ACC112 (cell line): Measurements from ENCODE around the gene NOP56.

Experiments used
- H2AFZ ChIP-seq: fragments of 200-600 bp; sonication (generic); one replicate; pipeline ENCODE4 v1.6.0; 2017; ENCODE audit warnings: antibody characterized with exemption, low read length; ENCODE audit not compliant: unreplicated experiment
- H3K27ac ChIP-seq: fragments of 200-600 bp; sonication (generic); 2 replicates; pipeline ENCODE4 v1.5.1; 2014; ENCODE audit warnings: low read depth, mild to moderate bottlenecking, antibody characterized with exemption, low read length, moderate library complexity
- H3K27me3 ChIP-seq: fragments of 200-600 bp; sonication (generic); 2 replicates; pipeline ENCODE4 v1.6.1; 2014; ENCODE audit warnings: mild to moderate bottlenecking, antibody characterized with exemption, low read length, moderate library complexity, mixed read lengths; ENCODE audit not compliant: insufficient read depth
- H3K36me3 ChIP-seq: fragments of 200-600 bp; sonication (generic); 2 replicates; pipeline ENCODE4 v1.6.1; 2016; ENCODE audit warnings: mild to moderate bottlenecking, antibody characterized with exemption, low read length, moderate library complexity, mixed read lengths; ENCODE audit not compliant: insufficient read depth
- H3K4me1 ChIP-seq: fragments of 200-600 bp; sonication (generic); one replicate; pipeline ENCODE4 v1.6.1; 2016; ENCODE audit warnings: low read length, mixed read lengths; ENCODE audit not compliant: insufficient read depth, unreplicated experiment, control insufficient read depth
- H3K4me3 ChIP-seq: fragments of 200-600 bp; sonication (generic); 2 replicates; pipeline ENCODE4 v1.5.1; 2014; ENCODE audit warnings: mild to moderate bottlenecking, low read depth, low read length
- H3K79me2 ChIP-seq: fragments of 200-600 bp; sonication (generic); one replicate; pipeline ENCODE4 v1.6.0; 2016; ENCODE audit warnings: low read length; ENCODE audit not compliant: control insufficient read depth, unreplicated experiment, insufficient read depth

Gene NOP56

DNA sequence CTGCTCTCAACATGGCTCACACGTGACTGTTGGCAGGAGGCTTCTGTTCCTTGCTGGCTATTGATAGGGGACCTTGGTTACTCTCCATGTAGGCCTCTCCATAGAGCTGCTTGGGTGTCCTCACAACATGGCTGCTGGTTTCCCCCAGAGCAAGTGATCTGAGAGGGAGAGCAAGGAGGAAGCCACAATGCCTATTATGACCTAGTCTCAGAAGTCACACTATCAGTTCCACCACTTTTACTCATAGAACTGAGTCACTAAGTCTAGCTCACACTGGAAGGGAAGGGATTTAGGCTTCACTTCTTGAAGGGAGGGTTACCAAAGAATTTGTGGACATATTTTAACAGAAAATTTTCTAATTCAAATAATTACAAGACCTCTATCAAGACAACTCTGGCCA lies 8.7 kb upstream of the NOP56 start:
- H3K27me3 ChIP-seq, result no peaks in the 10 kb centered on the region
- H3K36me3 ChIP-seq, result 0 out of 2 replicates have a peak, but pooled peaks cover 8% of the 10 kb centered on the region
- H3K27ac ChIP-seq, result no peak overlapping the region
- no peak overlapping the region for H2AFZ ChIP-seq
- H3K4me1 ChIP-seq, result no peaks in the 10 kb centered on the region
- no peak overlapping the region for H3K4me3 ChIP-seq
- H3K79me2 ChIP-seq, result no peaks in the 10 kb centered on the region

DNA sequence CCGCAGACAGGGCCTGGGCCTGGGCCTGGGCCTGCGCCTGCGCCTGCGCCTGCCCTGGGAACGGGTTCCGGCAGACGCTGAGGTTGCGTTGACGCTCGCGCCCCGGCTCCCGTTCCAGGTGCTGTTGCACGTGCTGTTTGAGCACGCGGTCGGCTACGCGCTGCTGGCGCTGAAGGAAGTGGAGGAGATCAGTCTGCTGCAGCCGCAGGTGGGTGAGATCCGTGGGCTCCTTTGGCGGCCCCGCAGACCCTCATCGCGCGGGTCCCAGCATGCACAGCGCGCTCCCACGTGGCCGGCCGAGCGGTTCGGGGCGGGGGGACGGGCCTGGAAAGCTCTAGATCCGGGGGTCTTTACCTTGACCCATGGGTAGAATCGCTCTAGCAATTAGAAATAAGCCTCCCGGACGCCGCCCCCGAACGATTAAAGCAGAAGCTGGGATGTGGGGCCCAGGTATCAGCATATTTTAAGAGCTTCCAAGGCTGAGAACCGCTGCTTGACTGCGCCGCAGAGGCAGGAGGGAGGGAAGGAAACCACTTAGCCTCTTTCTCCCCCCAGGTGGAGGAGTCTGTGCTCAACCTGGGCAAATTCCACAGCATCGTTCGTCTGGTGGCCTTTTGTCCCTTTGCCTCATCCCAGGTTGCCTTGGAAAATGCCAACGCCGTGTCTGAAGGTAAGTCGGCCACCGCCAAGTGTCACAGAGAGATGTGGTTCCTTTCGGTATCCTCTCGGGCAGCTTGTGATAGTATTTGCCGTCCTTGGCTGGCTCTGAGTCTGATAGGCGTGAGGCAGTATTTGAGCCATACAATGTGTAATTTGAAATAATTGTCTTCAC lies 508 bp downstream of the NOP56 start:
- peak overlapping the region; percentile 26 for H2AFZ ChIP-seq

DNA sequence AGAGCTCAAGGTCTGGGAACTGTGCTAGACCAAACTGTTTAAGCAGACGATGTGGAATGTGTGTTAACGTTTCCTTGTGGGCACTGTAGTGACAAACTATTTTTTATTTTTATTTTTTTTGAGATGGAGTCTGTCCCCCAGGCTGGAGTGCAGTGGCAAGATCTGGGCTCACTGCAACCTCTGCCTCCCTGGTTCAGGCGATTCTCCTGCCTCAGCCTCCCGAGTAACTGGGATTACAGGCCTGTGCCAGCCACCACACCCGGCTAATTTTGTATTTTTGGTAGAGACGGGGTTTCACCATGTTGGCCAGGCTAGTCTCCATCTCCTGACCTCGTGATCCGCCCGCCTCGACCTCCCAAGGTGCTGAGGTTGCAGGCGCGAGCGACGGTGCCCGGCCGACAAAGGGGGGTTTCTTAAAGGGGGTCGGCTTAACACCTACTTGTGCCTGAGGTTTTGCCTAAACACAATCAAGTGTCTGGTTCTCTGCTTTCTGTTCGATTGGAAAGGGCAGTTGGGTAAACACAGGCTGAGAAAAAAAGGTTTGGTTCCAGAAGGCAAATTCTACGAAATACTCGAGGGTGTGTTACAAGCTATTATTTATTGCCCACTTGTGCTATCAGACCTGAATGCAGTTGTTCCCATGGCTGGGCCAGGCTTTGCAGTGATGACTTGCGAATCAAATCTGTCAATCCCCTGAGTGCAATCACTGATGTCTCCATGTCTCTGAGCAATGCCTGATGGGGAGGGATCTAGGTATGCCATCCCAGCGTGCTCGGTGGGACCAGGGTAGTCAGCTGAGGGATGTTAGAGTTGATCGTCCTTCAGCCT lies 1.3 kb downstream of the NOP56 start:
- Histone ChIP-seq H3K36me3 (peaks cover 40% of the 10 kb centered on the region; the same call in 1 of the 2 replicates), H3K27me3 (no peaks in the 10 kb centered on the region), H3K79me2 (peaks cover 57% of the 10 kb centered on the region), H3K27ac (peak overlapping the region; percentile 35; the same call in 1 of the 2 replicates), H3K4me1 (peaks cover 17% of the 10 kb centered on the region), H2AFZ (no peak overlapping the region), H3K4me3 (peak overlapping the region; percentile 100)

More for the DNA sequence above, 508 bp downstream of the NOP56 start:
- peak overlapping the region; percentile 35; the same call in 1 of the 2 replicates for H3K27ac ChIP-seq
- H3K4me3 ChIP-seq, result peak overlapping the region; percentile 100
- H3K27me3 ChIP-seq, result no peaks in the 10 kb centered on the region
- H3K4me1 ChIP-seq, result peaks cover 17% of the 10 kb centered on the region
- peaks cover 40% of the 10 kb centered on the region; the same call in 1 of the 2 replicates for H3K36me3 ChIP-seq
- H3K79me2 ChIP-seq, result peaks cover 57% of the 10 kb centered on the region

DNA sequence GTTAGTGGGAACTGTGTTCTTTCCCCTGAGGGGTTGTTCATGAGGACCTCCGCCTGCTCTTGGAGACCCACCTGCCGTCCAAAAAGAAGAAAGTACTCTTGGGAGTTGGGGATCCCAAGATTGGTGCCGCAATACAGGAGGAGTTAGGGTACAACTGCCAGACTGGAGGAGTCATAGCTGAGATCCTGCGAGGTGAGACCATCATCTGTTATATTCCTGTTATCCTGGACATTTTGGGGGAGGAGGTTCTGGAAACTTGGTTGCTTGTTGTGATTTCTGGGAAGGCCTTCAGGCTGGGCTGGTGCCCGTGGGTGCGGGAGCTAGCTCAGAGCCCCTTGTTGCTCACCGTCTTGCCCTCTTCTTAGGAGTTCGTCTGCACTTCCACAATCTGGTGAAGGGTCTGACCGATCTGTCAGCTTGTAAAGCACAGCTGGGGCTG lies 2.0 kb downstream of the NOP56 start:
- Histone ChIP-seq H3K79me2 (peaks cover 57% of the 10 kb centered on the region), H2AFZ (no peak overlapping the region), H3K36me3 (peaks cover 40% of the 10 kb centered on the region; the same call in 1 of the 2 replicates), H3K4me3 (peak overlapping the region; percentile 100), H3K27me3 (no peaks in the 10 kb centered on the region), H3K4me1 (peaks cover 17% of the 10 kb centered on the region), H3K27ac (no peak overlapping the region)

DNA sequence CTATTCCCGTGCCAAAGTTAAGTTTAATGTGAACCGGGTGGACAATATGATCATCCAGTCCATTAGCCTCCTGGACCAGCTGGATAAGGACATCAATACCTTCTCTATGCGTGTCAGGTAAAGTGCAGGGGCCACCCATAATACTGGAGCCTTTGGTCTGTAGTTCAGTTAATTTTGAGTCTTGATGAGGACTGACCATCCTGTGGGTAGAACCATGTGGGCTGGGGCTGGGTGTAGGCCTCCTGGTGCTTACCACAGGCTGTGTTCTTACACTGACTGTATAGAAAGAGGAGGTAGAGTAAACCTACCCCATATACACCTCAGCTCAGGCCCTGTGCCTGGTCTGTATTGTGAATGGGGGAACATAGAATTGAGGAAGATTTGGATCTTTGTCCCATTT lies 2.4 kb downstream of the NOP56 start:
- H3K4me3 ChIP-seq, result peak overlapping the region; percentile 100

DNA sequence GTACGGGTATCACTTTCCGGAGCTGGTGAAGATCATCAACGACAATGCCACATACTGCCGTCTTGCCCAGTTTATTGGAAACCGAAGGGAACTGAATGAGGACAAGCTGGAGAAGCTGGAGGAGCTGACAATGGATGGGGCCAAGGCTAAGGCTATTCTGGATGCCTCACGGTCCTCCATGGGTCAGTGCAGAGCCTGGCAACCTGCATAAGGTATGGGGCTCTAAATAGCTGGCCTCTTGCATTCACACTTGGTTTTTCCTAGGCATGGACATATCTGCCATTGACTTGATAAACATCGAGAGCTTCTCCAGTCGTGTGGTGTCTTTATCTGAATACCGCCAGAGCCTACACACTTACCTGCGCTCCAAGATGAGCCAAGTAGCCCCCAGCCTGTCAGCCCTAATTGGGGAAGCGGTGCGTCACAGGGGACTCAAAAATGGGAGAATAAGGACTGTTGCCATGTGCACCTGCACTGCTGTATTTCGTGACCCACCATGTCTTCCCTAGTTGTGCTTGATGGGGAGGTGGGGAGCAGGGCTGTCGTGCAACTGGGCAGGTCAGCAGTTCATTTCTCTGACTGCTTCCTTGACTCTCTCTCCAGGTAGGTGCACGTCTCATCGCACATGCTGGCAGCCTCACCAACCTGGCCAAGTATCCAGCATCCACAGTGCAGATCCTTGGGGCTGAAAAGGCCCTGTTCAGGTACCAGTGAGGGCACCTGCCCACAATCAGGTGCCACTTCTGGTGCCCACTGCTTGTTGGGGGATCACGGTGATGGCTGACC lies 3.1 kb downstream of the NOP56 start:
- Histone ChIP-seq H3K36me3 (peaks cover 40% of the 10 kb centered on the region; the same call in 1 of the 2 replicates), H2AFZ (no peak overlapping the region), H3K4me3 (peak overlapping the region; percentile 100; the same call in 1 of the 2 replicates), H3K79me2 (peaks cover 53% of the 10 kb centered on the region), H3K27me3 (no peaks in the 10 kb centered on the region), H3K4me1 (peaks cover 17% of the 10 kb centered on the region), H3K27ac (no peak overlapping the region)

More for the DNA sequence above, 2.4 kb downstream of the NOP56 start:
- peaks cover 40% of the 10 kb centered on the region; the same call in 1 of the 2 replicates for H3K36me3 ChIP-seq
- H3K27ac ChIP-seq, result no peak overlapping the region
- no peak overlapping the region for H2AFZ ChIP-seq
- no peaks in the 10 kb centered on the region for H3K27me3 ChIP-seq
- H3K79me2 ChIP-seq, result peaks cover 57% of the 10 kb centered on the region
- peaks cover 17% of the 10 kb centered on the region for H3K4me1 ChIP-seq

DNA sequence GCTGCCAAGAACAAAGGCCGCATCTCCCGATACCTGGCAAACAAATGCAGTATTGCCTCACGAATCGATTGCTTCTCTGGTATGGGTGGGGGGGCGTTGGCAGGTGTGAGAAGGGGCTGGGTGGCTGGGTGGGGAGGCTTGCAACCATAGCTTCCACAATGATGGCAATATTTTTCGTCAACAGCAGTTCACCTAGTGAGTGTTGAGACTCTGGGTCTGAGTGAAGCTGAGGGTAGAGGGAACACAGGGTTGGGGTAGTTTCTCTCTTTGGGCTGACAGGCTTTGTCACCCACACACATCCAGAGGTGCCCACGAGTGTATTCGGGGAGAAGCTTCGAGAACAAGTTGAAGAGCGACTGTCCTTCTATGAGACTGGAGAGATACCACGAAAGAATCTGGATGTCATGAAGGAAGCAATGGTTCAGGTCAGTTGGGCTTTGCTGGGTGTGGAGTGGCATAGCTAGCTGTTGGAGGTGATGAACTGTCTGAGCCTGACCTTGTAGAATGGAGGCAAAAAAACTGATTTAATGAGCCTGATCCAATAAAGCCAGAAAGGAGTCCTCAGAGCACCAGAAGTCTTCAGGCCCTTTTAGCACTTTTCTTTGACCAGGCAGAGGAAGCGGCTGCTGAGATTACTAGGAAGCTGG lies 4.2 kb downstream of the NOP56 start:
- H3K79me2 ChIP-seq, result peaks cover 47% of the 10 kb centered on the region

DNA sequence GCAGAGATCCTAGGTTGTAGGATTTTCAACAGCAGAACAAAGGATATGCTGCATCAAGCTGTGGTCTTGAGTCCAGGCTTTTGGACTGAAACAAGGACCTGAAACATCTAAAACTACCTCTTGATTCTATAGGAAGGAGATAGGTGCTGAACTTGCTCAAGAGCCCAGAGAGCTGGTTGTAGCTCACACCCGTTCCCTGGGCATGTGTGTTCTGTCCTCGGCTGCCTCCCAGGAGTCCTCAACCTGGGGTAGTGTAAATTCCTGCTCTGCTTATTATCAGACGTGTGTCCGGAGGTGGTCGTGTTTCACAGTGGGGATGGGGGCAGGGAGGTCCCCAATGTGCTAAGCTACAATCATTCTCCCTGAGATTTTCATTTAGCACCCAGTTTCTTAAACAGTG lies 4.8 kb downstream of the NOP56 start:
- peaks cover 40% of the 10 kb centered on the region; the same call in 1 of the 2 replicates for H3K36me3 ChIP-seq

More for the DNA sequence above, 4.2 kb downstream of the NOP56 start:
- H3K4me3 ChIP-seq, result no peak overlapping the region
- H3K4me1 ChIP-seq, result peaks cover 12% of the 10 kb centered on the region
- H3K27me3 ChIP-seq, result no peaks in the 10 kb centered on the region
- peaks cover 40% of the 10 kb centered on the region; the same call in 1 of the 2 replicates for H3K36me3 ChIP-seq
- H3K27ac ChIP-seq, result no peak overlapping the region
- H2AFZ ChIP-seq, result no peak overlapping the region

DNA sequence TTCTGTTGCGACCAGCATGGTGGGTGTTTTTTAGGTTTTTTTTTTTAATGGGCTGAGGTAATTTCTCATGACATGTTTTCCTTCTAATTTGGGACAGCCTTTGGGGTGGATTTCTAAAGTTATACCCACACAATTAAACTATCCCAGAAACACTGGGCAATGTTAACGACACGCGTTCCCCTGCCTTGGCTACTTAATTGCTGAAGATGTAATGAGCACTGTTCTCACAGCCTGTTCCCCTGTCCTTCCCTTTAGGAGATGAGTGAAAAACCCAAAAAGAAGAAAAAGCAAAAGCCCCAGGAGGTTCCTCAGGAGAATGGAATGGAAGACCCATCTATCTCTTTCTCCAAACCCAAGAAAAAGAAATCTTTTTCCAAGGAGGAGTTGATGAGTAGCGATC lies 5.2 kb downstream of the NOP56 start:
- no peak overlapping the region for H2AFZ ChIP-seq
- H3K79me2 ChIP-seq, result peaks cover 43% of the 10 kb centered on the region
- H3K4me3 ChIP-seq, result no peak overlapping the region
- peaks cover 12% of the 10 kb centered on the region for H3K4me1 ChIP-seq
- H3K27me3 ChIP-seq, result no peaks in the 10 kb centered on the region
- H3K27ac ChIP-seq, result no peak overlapping the region
- H3K36me3 ChIP-seq, result peaks cover 40% of the 10 kb centered on the region; the same call in 1 of the 2 replicates

More for the DNA sequence above, 4.8 kb downstream of the NOP56 start:
- Histone ChIP-seq H3K27ac (no peak overlapping the region), H3K4me3 (no peak overlapping the region), H3K79me2 (peaks cover 47% of the 10 kb centered on the region), H3K27me3 (no peaks in the 10 kb centered on the region), H3K4me1 (peaks cover 12% of the 10 kb centered on the region), H2AFZ (no peak overlapping the region)
